AML-193 (cell line): Measurements from ENCODE around the gene ZNF787.

Experiments used
- DNase-seq, 2 experiments: peaks; one replicate each; lab custom pipeline; 2025; lab: John Stamatoyannopoulos, UW

The ZNF787 gene

GRCh38 chr19:56087647-56088496 is 33.2 kb downstream of the ZNF787 start:
- DNase-seq, result no peak

- no peak for DNase-seq
These were observed 34.2 kb downstream of the ZNF787 start for GRCh38 chr19:56086671-56087430.

GRCh38 chr19:56085571-56086275 is 35.4 kb downstream of the ZNF787 start:
- DNase-seq, result no peak

- no peak for DNase-seq
These were observed 36.1 kb downstream of the ZNF787 start for GRCh38 chr19:56084835-56085536.

GRCh38 chr19:56083668-56084067 is 37.4 kb downstream of the ZNF787 start:
- DNase-seq, result no peak

GRCh38 chr19:56080669-56081401 is 40.3 kb downstream of the ZNF787 start:
- DNase-seq, result peak; percentile 65 to 68

GRCh38 chr19:56079609-56080008 is 41.5 kb downstream of the ZNF787 start:
- DNase-seq, result no peak

- peak; percentile 29 to 44 for DNase-seq
These were observed 44.6 kb downstream of the ZNF787 start for GRCh38 chr19:56076498-56076897.

- peak in 1 of 2 experiments; percentile 31 for DNase-seq
These were observed 49.9 kb downstream of the ZNF787 start for GRCh38 chr19:56071151-56071550.

- no peak for DNase-seq
These were observed 51.5 kb downstream of the ZNF787 start for GRCh38 chr19:56069642-56070041.

GRCh38 chr19:56066152-56067023 is 54.7 kb downstream of the ZNF787 start:
- peak; percentile 23 to 32 for DNase-seq

- DNase-seq, result no peak
These were observed 67.5 kb downstream of the ZNF787 start for GRCh38 chr19:56053596-56053995.
